GM18858 (cell line): ENCODE data around the gene GPBP1.

ENCODE experiments used
- ATAC-seq: cut with Tn5 transposase; IDR thresholded peaks from one replicate; pipeline ENCODE4 v1.9.1; 2021; ENCODE audit not compliant: unreplicated experiment

Gene GPBP1

GRCh38 chr5:57209316-57210040 lies 35.6 kb downstream of the GPBP1 start:
- peak; percentile 47 for ATAC-seq

GRCh38 chr5:57210633-57211032 lies 36.8 kb downstream of the GPBP1 start:
- no peak for ATAC-seq

- ATAC-seq, result no peak
Observed at GRCh38 chr5:57211039-57211438, 37.2 kb downstream of the GPBP1 start.

GRCh38 chr5:57215629-57216195 lies 41.9 kb downstream of the GPBP1 start:
- ATAC-seq, result no peak

- no peak for ATAC-seq
Observed at GRCh38 chr5:57216714-57217113, 42.9 kb downstream of the GPBP1 start.

- ATAC-seq, result no peak
Observed at GRCh38 chr5:57219386-57219785, 45.5 kb downstream of the GPBP1 start.

GRCh38 chr5:57221049-57221568 lies 47.2 kb downstream of the GPBP1 start:
- peak; percentile 57 for ATAC-seq

GRCh38 chr5:57225553-57225952 lies 51.7 kb downstream of the GPBP1 start:
- no peak for ATAC-seq

DNA sequence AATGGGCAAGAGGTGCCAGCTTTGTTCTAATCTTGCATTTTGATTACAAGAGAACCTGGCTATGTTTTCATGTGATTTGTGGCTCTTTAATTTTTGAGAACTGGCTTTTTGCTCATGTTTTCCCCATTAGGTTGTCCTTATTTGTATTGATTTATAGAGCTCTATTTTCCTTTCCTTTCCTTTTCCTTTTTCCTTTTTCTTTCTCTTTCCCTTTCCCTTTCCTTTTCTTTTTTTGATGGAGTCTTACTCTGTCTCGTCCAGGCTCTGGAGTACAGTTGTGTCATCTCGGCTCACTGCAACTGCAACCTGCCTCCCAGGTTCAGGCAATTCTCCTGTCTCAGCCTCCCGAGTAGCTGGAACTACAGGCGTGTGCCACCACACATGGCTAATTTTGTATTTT lies 55.5 kb downstream of the GPBP1 start:
- ATAC-seq, result no peak

- ATAC-seq, result no peak
Observed at GRCh38 chr5:57231607-57232006, 57.7 kb downstream of the GPBP1 start.

GRCh38 chr5:57232293-57233033 lies 58.6 kb downstream of the GPBP1 start:
- no peak for ATAC-seq

GRCh38 chr5:57243286-57244137 lies 69.7 kb downstream of the GPBP1 start:
- peak; percentile 66 for ATAC-seq

GRCh38 chr5:57244331-57244730 lies 70.5 kb downstream of the GPBP1 start:
- ATAC-seq, result no peak

DNA sequence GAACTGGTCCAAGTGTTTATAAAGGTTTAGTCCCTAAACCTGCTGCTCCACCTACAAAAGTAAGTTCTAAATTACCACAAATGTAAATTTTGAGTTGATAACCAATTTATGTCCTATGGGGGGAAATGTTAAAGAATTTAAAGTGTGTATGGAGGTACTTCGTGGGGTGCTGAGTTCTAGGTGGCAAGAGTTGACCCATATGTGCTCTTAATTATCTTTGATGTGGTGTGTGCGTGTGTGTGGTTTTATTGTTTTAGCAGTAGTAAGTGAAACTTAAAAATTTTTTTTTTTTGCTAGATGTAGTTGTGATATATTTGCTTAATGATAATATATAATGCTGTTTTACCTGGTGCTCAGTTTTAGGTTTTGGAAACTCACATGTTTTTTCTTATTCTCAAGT lies 72.6 kb downstream of the GPBP1 start:
- no peak for ATAC-seq

- ATAC-seq, result no peak
Observed at GRCh38 chr5:57247765-57248164, 73.9 kb downstream of the GPBP1 start.

DNA sequence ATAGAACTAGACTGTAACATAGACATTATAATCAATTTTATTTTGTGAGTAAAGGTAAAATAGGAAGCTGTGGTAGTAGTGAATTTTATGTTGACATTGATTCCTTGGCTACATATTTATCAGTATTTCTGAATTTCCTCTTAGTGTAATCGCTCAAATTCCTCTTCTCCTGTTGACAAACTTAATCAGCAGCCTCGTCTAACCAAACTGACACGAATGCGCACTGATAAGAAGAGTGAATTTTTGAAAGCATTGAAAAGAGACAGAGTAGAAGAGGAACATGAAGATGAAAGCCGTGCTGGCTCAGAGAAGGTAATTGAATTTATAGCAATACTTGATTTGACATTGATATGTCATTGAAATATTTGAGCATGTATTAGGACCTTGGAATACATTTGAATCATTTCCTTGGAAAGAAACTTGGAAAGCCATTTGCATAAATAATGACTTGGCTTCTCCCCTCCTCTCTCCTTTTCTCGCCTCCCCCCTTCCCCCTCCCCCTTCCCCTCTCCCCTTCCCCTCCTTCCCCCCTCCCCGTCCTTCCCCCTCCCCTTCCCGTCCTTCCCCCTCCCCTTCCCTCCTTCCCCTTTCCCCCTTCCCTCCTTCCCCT lies 75.5 kb downstream of the GPBP1 start:
- no peak for ATAC-seq

DNA sequence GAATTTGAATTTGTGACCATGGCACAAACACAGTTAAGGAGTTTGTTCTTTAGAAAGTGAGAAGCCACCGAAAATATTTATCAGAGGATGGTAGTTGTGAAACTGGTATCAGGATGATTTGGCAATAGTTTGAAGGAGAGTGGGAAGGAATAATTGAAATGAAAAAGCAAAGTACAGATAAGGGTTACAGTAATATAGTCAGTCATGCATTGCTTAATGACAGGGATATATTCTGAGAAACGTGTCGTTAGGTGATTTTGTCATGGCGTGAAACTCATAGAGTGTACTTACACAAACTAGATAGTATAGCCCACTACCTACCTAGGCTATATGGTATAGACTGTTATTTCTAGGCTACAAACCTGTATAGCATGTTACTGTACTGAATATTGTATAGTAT lies 84.2 kb downstream of the GPBP1 start:
- ATAC-seq, result no peak

- ATAC-seq, result no peak
Observed at GRCh38 chr5:57258943-57259342, 85.1 kb downstream of the GPBP1 start.

GRCh38 chr5:57259704-57260103 lies 85.8 kb downstream of the GPBP1 start:
- no peak for ATAC-seq

- ATAC-seq, result no peak
Observed at GRCh38 chr5:57262541-57262940, 88.7 kb downstream of the GPBP1 start.

- ATAC-seq, result no peak
Observed at GRCh38 chr5:57267805-57268204, 93.9 kb downstream of the GPBP1 start.
